Kidney capillary endothelial cell (primary cell): ENCODE data around the gene ATXN7L1.

ENCODE experiments used
- DNase-seq: peaks from one replicate; pipeline ENCODE4 v3.0.0-alpha.2; 2018; ENCODE audit warnings: low spot score

Gene ATXN7L1

GRCh38 chr7:105876091-105876963 lies at the start of gene ATXN7L1:
ATXN7L1 (minus strand) TSS chr7:105876599; CDS start chr7:105876558, 41 bp downstream.
- peak; percentile 90 for DNase-seq

DNA sequence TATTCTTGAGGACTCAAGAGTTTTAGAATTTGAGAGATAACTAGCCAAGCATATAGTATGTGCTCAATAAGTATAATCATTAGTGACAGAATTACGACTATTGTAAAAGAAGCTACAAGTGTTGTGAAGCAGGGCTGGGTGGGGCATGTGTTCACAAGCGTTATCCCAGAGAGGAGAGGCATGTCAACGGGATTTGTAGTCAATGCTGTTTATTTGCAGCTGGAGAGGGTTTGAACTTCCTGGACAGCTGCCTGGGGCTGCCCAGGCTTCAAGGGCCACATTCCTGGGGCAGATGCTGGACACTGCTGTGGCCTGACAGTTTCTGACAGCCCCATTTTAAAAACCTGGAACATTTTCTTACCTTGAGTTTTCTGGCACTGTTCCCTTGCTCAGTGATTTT lies 49.7 kb upstream of the ATXN7L1 start:
- DNase-seq = no peak

GRCh38 chr7:105924945-105925344 lies 48.5 kb upstream of the ATXN7L1 start:
- DNase-seq = no peak

DNA sequence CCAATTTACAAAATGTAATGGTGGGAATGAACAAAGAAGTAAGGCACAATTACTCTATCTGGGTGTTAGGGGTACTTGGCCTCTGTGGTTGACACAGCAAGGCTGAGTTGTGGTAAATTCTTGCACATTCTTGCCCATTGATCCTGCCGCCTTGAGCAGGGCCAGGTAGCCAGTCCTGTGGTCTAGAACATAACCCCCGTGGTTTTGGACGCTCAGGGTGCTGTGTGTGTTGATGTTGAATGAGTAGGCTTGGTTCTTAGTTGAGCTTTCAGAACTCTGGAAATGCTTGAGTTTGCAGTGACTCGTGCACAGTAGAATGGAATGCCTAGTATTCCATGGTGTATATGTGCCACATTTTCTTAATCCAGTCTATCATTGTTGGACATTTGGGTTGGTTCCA lies 44.4 kb upstream of the ATXN7L1 start:
- DNase-seq = no peak

- DNase-seq = no peak
Observed at GRCh38 chr7:105917659-105918058, 41.3 kb upstream of the ATXN7L1 start.

GRCh38 chr7:105916603-105917002 lies 40.2 kb upstream of the ATXN7L1 start:
- DNase-seq = no peak

DNA sequence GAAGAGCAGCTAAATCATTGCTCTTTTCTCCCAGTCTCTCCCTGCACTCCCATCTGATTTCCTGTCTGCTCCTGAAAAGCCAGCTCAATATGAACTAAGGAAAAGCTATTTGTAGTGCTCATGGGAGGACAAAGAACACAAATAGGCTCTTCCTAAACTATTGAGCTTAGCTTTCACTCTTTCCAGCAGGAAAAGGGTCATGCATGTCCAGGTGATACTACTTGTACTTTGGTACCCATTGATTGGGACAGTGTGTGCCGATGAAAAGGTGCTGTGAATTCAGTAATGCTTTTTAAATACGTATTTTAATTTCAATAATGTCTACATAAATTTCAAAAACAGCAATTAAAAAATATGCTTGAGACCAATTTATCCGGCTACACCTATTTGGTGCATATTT lies 37.5 kb upstream of the ATXN7L1 start:
- no peak for DNase-seq

DNA sequence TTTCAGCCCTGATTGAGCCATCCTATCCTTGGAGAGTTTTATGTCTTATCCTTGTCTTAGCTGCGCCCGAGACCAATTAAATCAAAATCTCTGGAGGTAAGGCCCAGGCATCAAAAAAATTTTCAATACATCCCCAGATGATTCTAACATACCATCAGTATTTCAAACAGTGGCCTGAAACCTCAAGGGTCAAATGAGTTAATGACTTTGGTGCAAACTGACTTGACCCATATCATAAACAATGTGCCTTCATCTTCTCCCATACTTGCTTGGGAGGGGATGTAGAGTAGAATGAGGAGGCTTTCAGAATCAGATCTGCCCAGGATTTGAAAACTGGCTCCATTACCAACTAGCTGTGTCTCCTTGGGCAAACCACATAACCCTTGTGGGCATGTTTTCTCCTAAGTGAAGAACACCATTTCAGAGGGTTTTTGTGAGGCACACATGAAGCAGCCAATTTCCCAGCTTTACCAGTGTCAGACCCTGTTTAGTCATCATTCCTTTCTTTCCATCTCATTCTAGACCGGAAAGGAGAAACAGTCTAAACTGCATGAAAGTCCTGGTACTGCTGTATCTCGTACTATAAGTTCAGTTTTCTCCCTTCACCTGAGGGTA lies 35.7 kb upstream of the ATXN7L1 start:
- DNase-seq = no peak

DNA sequence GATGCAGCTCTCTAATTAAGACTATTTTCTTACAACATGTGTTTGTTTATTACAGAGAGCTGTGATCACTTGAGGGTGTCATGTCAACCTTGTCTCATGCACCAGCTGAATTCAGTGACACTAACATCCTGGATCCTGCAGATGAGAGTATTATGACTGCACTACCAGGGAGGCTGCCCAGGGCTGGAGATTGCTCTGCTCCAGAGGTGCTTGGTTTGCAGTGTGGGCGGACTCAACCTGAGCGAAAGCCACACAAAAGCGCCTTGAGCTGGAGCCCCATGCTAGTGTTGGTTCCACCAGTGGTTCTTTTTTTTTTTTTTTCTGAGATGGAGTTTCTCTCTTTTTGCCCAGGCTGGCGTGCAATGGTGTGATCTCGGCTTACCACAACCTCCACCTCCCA lies 33.8 kb upstream of the ATXN7L1 start:
- DNase-seq = no peak

- DNase-seq = no peak
Observed at GRCh38 chr7:105909742-105910141, 33.3 kb upstream of the ATXN7L1 start.

DNA sequence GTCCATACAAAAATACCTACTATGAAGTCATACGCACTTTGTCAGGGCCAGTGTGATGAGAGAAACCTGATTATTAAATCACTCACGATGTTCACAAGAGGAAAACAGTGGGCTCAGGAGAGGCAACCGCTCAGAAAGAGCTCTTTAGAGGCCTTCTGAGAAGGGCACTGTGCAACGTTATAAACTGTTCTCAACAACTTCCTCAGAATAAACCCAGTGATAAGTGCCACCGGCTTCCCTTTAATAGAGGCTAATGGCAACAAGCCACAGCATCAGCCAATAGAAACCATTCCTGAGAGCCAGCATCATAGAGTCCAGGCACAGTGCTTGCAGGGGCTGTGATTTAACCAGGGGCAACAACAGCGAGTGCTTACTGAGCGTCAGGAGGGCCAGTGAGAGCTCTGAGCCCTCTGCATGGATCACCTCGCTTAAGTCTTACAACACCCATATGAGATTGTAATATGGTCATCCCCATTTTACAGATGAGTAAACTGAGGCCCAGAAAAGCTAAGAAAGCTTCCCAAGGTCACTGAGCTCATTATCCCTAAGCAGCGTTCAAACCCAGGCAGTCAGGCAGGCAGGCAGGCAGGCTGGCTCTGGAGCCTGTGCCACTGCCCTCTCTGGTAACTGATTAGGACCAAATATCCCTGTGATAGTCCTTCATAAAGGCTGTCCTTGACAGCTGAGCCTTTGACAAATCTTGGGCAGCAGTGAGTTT lies 30.9 kb upstream of the ATXN7L1 start:
- DNase-seq = no peak

DNA sequence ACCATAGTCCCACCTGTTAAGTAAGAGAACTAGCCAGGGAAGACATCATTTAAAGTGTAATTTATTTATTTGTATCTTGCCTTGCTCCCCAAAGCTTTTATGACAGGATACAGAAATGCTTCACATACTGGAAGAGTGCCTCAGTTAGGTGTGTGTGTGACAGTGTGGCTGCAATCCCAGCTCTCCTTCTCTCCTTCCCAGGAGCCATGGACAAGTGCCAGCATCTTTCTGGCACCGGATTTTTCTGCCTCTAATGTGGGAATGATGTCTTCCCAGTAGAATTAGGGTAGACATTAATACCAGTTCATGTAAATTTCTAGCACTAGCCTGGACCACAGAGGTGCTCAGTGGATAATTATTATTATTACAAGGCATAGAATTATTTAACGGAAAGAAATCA lies 30.3 kb upstream of the ATXN7L1 start:
- DNase-seq = no peak

- DNase-seq = no peak
Observed at GRCh38 chr7:105905910-105906568, 29.6 kb upstream of the ATXN7L1 start.

GRCh38 chr7:105905209-105905909 lies 29.0 kb upstream of the ATXN7L1 start:
- DNase-seq = no peak

DNA sequence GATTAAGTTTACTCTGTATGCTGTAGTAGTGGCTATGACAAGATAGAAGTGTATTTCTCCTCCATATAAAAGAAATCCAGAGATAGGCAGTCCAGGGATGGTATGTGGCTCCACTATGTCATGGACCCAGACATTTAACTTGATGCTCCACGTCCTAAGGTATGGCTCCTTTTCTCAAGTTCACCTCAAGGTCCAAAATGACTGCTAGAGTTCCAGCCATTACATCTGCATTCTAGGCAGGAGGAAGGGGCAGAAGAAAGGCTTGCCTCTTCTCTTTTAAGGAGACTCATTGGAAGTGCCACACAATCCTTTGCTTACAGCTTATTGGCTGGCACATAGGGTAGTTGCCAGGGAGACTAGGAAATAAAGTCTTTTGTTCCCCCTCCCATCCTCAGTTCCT lies 27.7 kb upstream of the ATXN7L1 start:
- no peak for DNase-seq

DNA sequence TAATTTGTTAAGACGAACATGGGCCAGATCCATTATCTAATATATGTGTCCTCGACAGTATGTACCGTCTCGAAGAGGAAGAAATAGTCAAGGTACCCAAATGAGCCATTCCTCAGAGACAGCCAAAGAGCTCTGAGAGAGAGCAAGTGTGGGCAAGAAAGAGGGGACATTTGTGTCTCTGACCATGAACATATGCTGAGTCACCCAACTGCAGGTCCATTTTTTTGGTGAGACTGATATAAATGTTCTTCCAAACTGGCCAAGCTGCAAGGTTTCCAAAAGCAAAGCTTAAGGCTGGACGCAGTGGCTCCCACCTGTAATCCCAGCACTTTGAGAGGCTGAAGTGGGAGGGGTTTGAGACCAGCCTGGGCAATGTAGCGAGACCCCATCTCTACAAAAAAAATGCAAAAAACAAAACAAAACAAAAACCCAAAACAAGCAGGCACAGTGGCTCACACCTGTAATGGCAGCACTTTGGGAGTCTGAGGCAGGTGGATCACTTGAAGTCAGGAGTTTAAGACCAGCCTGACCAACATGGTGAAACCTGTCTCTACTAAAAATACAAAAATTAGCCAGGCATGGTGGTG lies 26.0 kb upstream of the ATXN7L1 start:
- no peak for DNase-seq

DNA sequence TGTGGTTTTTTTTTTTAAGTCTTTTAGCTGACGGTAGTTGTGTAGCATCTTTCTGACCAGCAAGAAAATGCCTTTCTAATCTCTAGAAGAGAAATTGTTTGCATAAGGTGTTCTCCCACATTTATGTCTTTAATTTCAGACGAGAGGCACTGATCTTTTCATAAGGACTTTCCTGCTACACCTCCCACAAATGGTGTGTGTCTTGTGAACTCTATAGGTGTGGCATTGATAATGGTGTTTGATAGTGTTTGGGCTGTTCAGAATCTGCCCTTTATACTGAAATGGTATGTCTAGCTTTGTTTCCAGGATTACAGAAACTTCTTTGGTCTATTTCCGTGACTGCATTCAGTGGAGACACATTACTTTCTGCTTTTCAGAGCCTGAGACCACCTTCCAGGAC lies 21.6 kb upstream of the ATXN7L1 start:
- DNase-seq = no peak

- no peak for DNase-seq
Observed at GRCh38 chr7:105896407-105896911, 20.1 kb upstream of the ATXN7L1 start.

DNA sequence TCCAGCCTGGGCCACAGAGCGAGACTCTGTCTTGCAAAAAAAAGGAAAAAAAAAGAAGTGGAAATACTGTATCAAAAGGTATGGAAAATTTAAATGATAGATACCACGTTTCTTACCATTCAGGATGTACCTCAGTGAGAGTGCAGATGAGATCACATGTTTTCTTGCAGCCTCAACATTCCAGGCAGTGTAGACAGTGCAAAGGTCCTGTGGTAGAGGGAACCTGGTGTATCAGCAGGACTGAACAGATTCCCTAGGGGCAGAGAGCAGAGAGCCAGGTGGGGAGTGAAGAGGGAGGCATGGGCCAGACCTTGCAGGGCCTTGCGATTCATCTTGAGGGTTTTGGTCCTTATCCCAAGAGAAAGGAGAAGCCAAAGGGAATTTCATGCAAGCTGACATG lies 17.7 kb upstream of the ATXN7L1 start:
- DNase-seq = no peak

GRCh38 chr7:105892387-105892786 lies 16.0 kb upstream of the ATXN7L1 start:
- DNase-seq = no peak

- DNase-seq = no peak
Observed at GRCh38 chr7:105890290-105890997, 14.0 kb upstream of the ATXN7L1 start.
